ENCODE measurements around the gene ADGRG2.

DNA sequence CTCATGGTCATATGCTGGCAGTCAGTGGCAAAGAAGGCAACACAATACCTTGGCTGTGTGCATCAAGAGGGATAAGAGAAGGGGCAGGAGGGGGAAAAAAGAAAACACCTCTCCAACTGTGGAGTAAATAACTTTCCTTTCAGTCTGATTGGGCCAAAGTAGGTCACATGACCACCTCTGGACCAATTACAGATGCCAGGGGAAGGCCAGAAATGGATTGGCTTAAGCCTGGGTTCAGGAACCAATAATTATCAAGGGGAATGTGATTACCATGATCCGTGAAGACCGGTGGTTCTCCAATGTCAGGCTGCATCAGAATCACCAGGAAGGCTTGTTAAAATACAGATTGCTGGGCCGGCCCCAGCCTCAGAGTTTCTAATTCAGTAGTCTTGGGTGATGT is 7.4 kb upstream of the ADGRG2 start:
- TF ChIP-seq, protein P1, sequence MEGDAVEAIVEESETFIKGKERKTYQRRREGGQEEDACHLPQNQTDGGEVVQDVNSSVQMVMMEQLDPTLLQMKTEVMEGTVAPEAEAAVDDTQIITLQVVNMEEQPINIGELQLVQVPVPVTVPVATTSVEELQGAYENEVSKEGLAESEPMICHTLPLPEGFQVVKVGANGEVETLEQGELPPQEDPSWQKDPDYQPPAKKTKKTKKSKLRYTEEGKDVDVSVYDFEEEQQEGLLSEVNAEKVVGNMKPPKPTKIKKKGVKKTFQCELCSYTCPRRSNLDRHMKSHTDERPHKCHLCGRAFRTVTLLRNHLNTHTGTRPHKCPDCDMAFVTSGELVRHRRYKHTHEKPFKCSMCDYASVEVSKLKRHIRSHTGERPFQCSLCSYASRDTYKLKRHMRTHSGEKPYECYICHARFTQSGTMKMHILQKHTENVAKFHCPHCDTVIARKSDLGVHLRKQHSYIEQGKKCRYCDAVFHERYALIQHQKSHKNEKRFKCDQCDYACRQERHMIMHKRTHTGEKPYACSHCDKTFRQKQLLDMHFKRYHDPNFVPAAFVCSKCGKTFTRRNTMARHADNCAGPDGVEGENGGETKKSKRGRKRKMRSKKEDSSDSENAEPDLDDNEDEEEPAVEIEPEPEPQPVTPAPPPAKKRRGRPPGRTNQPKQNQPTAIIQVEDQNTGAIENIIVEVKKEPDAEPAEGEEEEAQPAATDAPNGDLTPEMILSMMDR (conservative IDR thresholded peaks at IDR 0.05; ENCODE audit: low read length): no peak
- no peak for TF ChIP-seq EZH2phosphoT487 (IDR thresholded peaks at IDR 0.05; ENCODE audit: borderline replicate concordance, low read depth, low read length)

All from OCI-LY7 (cell line).